Fibroblast of lung (primary cell): ENCODE data around the gene JUNB. TPM values are rescaled to one million over a fixed set of nuclear protein-coding genes. Genes with fewer than 3 reads are reported as not detected.

Experiments used
- DNase-seq, 2 donors: peaks; one replicate each; pipeline versions ENCODE4 v3.0.0 to v3.0.0-alpha.2; 2010; ENCODE audit warnings: low read depth in 2 of 2
- H2AFZ ChIP-seq: 2 replicates; pipeline ENCODE4 v1.5.1; 2012; ENCODE audit warnings: low read length, control low read depth, inconsistent platforms
- H3K27ac ChIP-seq: 2 replicates; pipeline ENCODE4 v1.5.1; 2011; ENCODE audit warnings: low read length, control low read depth; ENCODE audit not compliant: insufficient read depth
- H3K27me3 ChIP-seq: 2 replicates; pipeline ENCODE4 v1.5.1; 2011; ENCODE audit warnings: mild to moderate bottlenecking, low read length; ENCODE audit not compliant: control insufficient read depth, insufficient read depth
- H3K36me3 ChIP-seq: 2 replicates; pipeline ENCODE4 v1.5.1; 2011; ENCODE audit warnings: low read length; ENCODE audit not compliant: control insufficient read depth, insufficient read depth
- H3K4me1 ChIP-seq: 2 replicates; pipeline ENCODE4 v1.5.1; 2011; ENCODE audit warnings: low read length; ENCODE audit not compliant: control insufficient read depth, insufficient read depth; ENCODE audit errors: extremely low read depth
- H3K4me2 ChIP-seq: 2 replicates; pipeline ENCODE4 v1.5.1; 2011; ENCODE audit warnings: low read length, control low read depth; ENCODE audit not compliant: insufficient read depth; ENCODE audit errors: extremely low read depth
- H3K4me3 ChIP-seq, 4 experiments: fragments of 200-600 bp in 1 of 4; sonication (generic) in 1 of 4; replicated peaks in 1 of 4; 2 replicates each; pipeline ENCODE4 v1.5.1; 2011 to 2016; ENCODE audit warnings: low read length in 4 of 4, low read depth in 3 of 4, mild to moderate bottlenecking in 3 of 4, control low read depth in 2 of 4, inconsistent platforms in 1 of 4, mixed read lengths in 1 of 4; ENCODE audit not compliant: insufficient read depth in 1 of 4; ENCODE audit errors: control extremely low read depth in 1 of 4
- H3K79me2 ChIP-seq: 2 replicates; pipeline ENCODE4 v1.5.1; 2012; ENCODE audit warnings: mild to moderate bottlenecking, low read length, inconsistent platforms; ENCODE audit not compliant: control insufficient read depth, insufficient read depth
- H3K9ac ChIP-seq: 2 replicates; pipeline ENCODE4 v1.5.1; 2011; ENCODE audit warnings: mild to moderate bottlenecking, low read length, control low read depth; ENCODE audit not compliant: insufficient read depth
- H3K9me3 ChIP-seq: 2 replicates; pipeline ENCODE4 v1.5.1; 2012; ENCODE audit warnings: low read depth, low read length; ENCODE audit not compliant: control insufficient read depth, insufficient read depth
- H4K20me1 ChIP-seq: 2 replicates; pipeline ENCODE4 v1.5.1; 2011; ENCODE audit warnings: low read length; ENCODE audit not compliant: control insufficient read depth, insufficient read depth; ENCODE audit errors: extremely low read depth
- EZH2 ChIP-seq: IDR thresholded peaks from 2 replicates; pipeline ENCODE4 v1.5.1; 2012; ENCODE audit warnings: low read length, control low read depth, mild to moderate bottlenecking; ENCODE audit errors: missing control alignments
- polyA plus RNA-seq, 2 donors: library from polyadenylated mRNA; depleted of rRNA in 1 of 2; stranded (reverse) in 1 of 2; unstranded in 1 of 2; fragments of >200 nt; gene quantifications; 2 replicates each; pipeline ENCODE4 v1.2.1, GENCODE V29; 2011 to 2012; ENCODE audit warnings: missing spikeins in 1 of 2
- total RNA-seq: library from RNA; depleted of rRNA; stranded (reverse); fragments of >200 nt; gene quantifications from 2 replicates; pipeline ENCODE4 v1.2.1, GENCODE V29; 2014
- TF ChIP-seq, protein P1 (sequence below), 2 donors: IDR thresholded peaks in 1 of 2; conservative IDR thresholded peaks in 1 of 2; 1 replicate in 1 of 2; 2 replicates in 1 of 2; pipeline ENCODE4 v1.5.1; 2011 to 2012; ENCODE audit warnings: low read length in 2 of 2, control low read depth in 1 of 2, inconsistent platforms in 1 of 2, low read depth in 1 of 2, mild to moderate bottlenecking in 1 of 2

Gene JUNB
- total and polyA plus RNA-seq, 2 donors (not counting 1 experiment from before 2014, with no cell fraction given) = 20.2 to 108 TPM

DNA sequence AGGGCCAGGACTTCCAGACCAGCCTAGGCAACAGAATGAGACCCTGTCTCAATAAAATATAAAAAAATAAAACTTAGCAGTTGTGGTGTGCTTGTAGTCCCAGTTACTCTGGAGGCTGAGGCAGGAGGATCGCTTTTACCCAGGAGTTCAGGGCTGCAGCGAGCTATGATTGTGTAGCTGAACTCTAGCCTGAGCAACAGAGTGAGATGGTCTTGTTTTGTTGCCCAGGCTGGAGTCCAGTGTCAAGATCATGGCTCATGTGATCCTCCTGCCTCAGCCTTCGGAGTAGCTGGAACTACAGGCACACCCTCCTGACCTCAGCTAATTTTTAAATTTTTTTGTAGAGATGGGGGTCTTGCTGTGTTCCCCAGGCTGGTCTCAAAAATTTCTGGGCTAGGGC, 4.3 kb upstream of the JUNB start:
- H3K27me3 ChIP-seq = no peaks in the 10 kb centered on the region
- H3K27ac ChIP-seq = no peak overlapping the region
- TF ChIP-seq, protein P1, sequence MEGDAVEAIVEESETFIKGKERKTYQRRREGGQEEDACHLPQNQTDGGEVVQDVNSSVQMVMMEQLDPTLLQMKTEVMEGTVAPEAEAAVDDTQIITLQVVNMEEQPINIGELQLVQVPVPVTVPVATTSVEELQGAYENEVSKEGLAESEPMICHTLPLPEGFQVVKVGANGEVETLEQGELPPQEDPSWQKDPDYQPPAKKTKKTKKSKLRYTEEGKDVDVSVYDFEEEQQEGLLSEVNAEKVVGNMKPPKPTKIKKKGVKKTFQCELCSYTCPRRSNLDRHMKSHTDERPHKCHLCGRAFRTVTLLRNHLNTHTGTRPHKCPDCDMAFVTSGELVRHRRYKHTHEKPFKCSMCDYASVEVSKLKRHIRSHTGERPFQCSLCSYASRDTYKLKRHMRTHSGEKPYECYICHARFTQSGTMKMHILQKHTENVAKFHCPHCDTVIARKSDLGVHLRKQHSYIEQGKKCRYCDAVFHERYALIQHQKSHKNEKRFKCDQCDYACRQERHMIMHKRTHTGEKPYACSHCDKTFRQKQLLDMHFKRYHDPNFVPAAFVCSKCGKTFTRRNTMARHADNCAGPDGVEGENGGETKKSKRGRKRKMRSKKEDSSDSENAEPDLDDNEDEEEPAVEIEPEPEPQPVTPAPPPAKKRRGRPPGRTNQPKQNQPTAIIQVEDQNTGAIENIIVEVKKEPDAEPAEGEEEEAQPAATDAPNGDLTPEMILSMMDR (conservative IDR thresholded peaks at IDR 0.05 in 1 of 2, IDR thresholded peaks at IDR 0.05 in 1 of 2; ENCODE audit: low read depth in 1 of 2, low read length in 2 of 2) = no peak
- TF ChIP-seq EZH2 = no peak
- H3K36me3 ChIP-seq = no peaks in the 10 kb centered on the region
- H4K20me1 ChIP-seq = no peaks in the 10 kb centered on the region
- H3K4me1 ChIP-seq = peaks cover 42% of the 10 kb centered on the region
- no peak overlapping the region for H3K9ac ChIP-seq
- no peaks in the 10 kb centered on the region for H3K9me3 ChIP-seq
- no peak for DNase-seq
- no peak overlapping the region for H3K4me3 ChIP-seq
- no peak overlapping the region for H2AFZ ChIP-seq
- no peak overlapping the region for H3K4me2 ChIP-seq
- H3K79me2 ChIP-seq = peaks cover 6% of the 10 kb centered on the region

DNA sequence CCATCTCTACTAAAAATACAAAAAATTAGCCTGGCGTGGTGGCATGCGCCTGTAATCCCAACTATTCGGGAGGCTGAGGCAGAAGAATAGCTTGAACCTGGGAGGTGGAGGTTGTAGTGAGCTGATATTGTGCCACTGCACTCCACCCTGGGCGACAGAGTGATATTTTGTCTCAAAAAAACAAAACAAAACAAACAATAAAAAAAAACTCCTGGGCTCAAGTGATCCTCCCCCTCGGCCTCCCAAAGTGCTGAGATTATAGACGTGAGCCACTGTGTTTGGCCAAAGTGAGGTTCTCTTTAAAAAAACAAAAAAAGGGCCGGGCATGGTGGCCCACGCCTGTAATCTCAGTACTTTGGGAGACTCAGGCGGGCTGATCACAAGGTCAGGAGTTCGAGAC, 3.8 kb upstream of the JUNB start:
- Histone ChIP-seq H3K27ac (no peak overlapping the region), H3K36me3 (no peaks in the 10 kb centered on the region), H3K4me2 (no peak overlapping the region), H3K9me3 (no peaks in the 10 kb centered on the region), H4K20me1 (no peaks in the 10 kb centered on the region), H2AFZ (no peak overlapping the region), H3K79me2 (peaks cover 11% of the 10 kb centered on the region), H3K4me3 (no peak overlapping the region), H3K4me1 (peaks cover 37% of the 10 kb centered on the region), H3K9ac (no peak overlapping the region), H3K27me3 (no peaks in the 10 kb centered on the region)
- TF ChIP-seq, protein P1 (conservative IDR thresholded peaks at IDR 0.05 in 1 of 2, IDR thresholded peaks at IDR 0.05 in 1 of 2; ENCODE audit: low read depth in 1 of 2, low read length in 2 of 2) = no peak
- TF ChIP-seq EZH2 = no peak
- no peak for DNase-seq

DNA sequence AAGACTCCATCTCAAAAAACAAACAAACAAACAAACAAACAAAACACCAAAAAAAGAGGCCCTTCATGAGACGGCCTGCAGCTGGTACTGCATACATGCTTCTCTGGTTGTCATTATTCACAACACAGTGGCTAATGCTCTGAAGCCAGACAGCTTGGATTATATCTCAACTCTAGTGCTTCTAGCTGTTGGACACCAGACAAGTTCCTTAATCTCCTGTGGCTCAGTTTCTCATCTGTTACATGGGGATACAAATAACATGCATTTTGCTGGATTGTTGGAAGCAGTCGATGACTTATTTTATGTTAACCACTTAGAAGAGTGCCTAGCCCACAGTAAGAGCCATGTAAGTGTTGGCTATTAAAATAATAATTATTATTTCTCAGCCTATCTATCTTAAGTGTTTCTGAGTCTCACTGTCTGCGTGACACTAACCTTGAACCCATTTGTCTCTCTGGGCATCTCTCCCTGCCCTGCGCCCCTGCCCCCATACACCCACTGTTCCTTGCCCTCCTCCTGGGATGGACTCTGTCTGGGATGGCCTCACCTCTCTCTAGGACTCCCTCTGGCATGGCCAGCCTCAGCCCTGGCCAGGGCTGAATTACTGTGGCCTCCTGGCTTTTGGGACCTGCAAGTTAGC, 3.1 kb upstream of the JUNB start:
- Histone ChIP-seq H3K27me3 (no peaks in the 10 kb centered on the region), H3K36me3 (peaks cover 2% of the 10 kb centered on the region), H3K4me2 (peak overlapping the region; percentile 72), H3K4me3 (peak overlapping the region in 1 of 4 experiments; percentile 96), H3K27ac (peak overlapping the region; percentile 97), H3K9ac (peak overlapping the region; percentile 75), H2AFZ (no peak overlapping the region), H4K20me1 (no peaks in the 10 kb centered on the region), H3K4me1 (peaks cover 35% of the 10 kb centered on the region), H3K9me3 (no peaks in the 10 kb centered on the region), H3K79me2 (peaks cover 18% of the 10 kb centered on the region)
- TF ChIP-seq, protein P1 (conservative IDR thresholded peaks at IDR 0.05 in 1 of 2, IDR thresholded peaks at IDR 0.05 in 1 of 2; ENCODE audit: low read depth in 1 of 2, low read length in 2 of 2) = no peak
- TF ChIP-seq EZH2 = no peak
- no peak for DNase-seq
